ENCODE data around the gene WDR49. TPM values are rescaled to one million over a fixed set of nuclear protein-coding genes. Genes with fewer than 3 reads are reported as not detected.

The WDR49 gene
- total and polyA plus RNA-seq, 2 donors (not counting 1 experiment from before 2014, with no cell fraction given), result 0.88 to 1.4 TPM

GRCh38 chr3:167481164-167481563, 172.6 kb downstream of the WDR49 start:
- intact Hi-C loops (cut with micrococcal nuclease), result no loop called here
- no peak for ATAC-seq (ENCODE audit: low read depth)
- Mint-ChIP-seq H3K4me1 (no peaks in the 10 kb centered on the region), H3K9me3 (ENCODE audit: insufficient read depth) (peaks cover 6% of the 10 kb centered on the region), H3K4me3 (no peak overlapping the region), H3K27me3 (no peaks in the 10 kb centered on the region), H3K27ac (no peak overlapping the region)
- Histone ChIP-seq H3K27ac (ENCODE audit: low read length in 2 of 2) (no peak overlapping the region), H3K9me3 (ENCODE audit: control extremely low read depth in 1 of 3, control insufficient read depth in 2 of 3, insufficient read depth in 1 of 3, low read length in 2 of 3) (no peaks in the 10 kb centered on the region), H2AFZ (ENCODE audit: insufficient read depth, low read depth, low read length, poor library complexity, severe bottlenecking) (no peak overlapping the region), H3K4me1 (ENCODE audit: control insufficient read depth in 2 of 2, insufficient read depth in 2 of 2, low read length in 2 of 2) (no peaks in the 10 kb centered on the region), H3K9ac (ENCODE audit: low read length) (no peak overlapping the region), H3K27me3 (replicated peaks in 1 of 4; ENCODE audit: control extremely low read depth in 1 of 4, control insufficient read depth in 3 of 4, insufficient read depth in 4 of 4, low read length in 3 of 4) (no peaks in the 10 kb centered on the region), H3K4me2 (replicated peaks; ENCODE audit: low read depth, low read length, poor library complexity, severe bottlenecking) (no peak overlapping the region), H4K20me1 (ENCODE audit: control insufficient read depth, insufficient read depth, low read length, poor library complexity, severe bottlenecking) (no peaks in the 10 kb centered on the region), H3K4me3 (ENCODE audit: control extremely low read depth in 1 of 5, extremely low read depth in 1 of 5, insufficient read depth in 1 of 5, low read depth in 2 of 5, low read length in 4 of 5) (no peak overlapping the region), H3K79me2 (ENCODE audit: control insufficient read depth, insufficient read depth, low read length) (no peaks in the 10 kb centered on the region), H3K36me3 (replicated peaks in 1 of 2; ENCODE audit: control extremely low read depth in 1 of 2, control insufficient read depth in 1 of 2, extremely low read depth in 1 of 2, insufficient read depth in 2 of 2, low read length in 1 of 2) (no peaks in the 10 kb centered on the region)
- POLR2A ChIA-PET, result no interaction called here
- TF ChIP-seq CTCF (IDR thresholded peaks at IDR 0.05), result no peak
- no peak for DNase-seq
- CTCF ChIA-PET, result no interaction called here

- H3K27ac Mint-ChIP-seq, result no peak overlapping the region
- TF ChIP-seq EZH2 (IDR thresholded peaks at IDR 0.05; ENCODE audit: borderline replicate concordance, insufficient read depth, low read depth, low read length, poor library complexity, severe bottlenecking) (no peak), CTCF (IDR thresholded peaks at IDR 0.05) (no peak)
- Histone ChIP-seq H3K4me3 (ENCODE audit: control extremely low read depth in 1 of 5, extremely low read depth in 1 of 5, insufficient read depth in 1 of 5, low read depth in 2 of 5, low read length in 4 of 5) (no peak overlapping the region), H3K9ac (ENCODE audit: low read length) (no peak overlapping the region), H3K79me2 (ENCODE audit: control insufficient read depth, insufficient read depth, low read length) (no peaks in the 10 kb centered on the region), H3K4me2 (replicated peaks; ENCODE audit: low read depth, low read length, poor library complexity, severe bottlenecking) (no peak overlapping the region), H4K20me1 (ENCODE audit: control insufficient read depth, insufficient read depth, low read length, poor library complexity, severe bottlenecking) (no peaks in the 10 kb centered on the region), H3K36me3 (replicated peaks in 1 of 2; ENCODE audit: control extremely low read depth in 1 of 2, control insufficient read depth in 1 of 2, extremely low read depth in 1 of 2, insufficient read depth in 2 of 2, low read length in 1 of 2) (no peaks in the 10 kb centered on the region), H3K4me1 (ENCODE audit: control insufficient read depth in 2 of 2, insufficient read depth in 2 of 2, low read length in 2 of 2) (no peaks in the 10 kb centered on the region), H3K27me3 (replicated peaks in 1 of 4; ENCODE audit: control extremely low read depth in 1 of 4, control insufficient read depth in 3 of 4, insufficient read depth in 4 of 4, low read length in 3 of 4) (no peaks in the 10 kb centered on the region), H3K9me3 (ENCODE audit: control extremely low read depth in 1 of 3, control insufficient read depth in 2 of 3, insufficient read depth in 1 of 3, low read length in 2 of 3) (no peaks in the 10 kb centered on the region), H3K27ac (ENCODE audit: low read length in 2 of 2) (no peak overlapping the region), H2AFZ (ENCODE audit: insufficient read depth, low read depth, low read length, poor library complexity, severe bottlenecking) (no peak overlapping the region)
- H3K4me1 Mint-ChIP-seq, result no peaks in the 10 kb centered on the region
- no peak for DNase-seq
- intact Hi-C loops (cut with micrococcal nuclease), result no loop called here
- H3K4me3 Mint-ChIP-seq, result no peak overlapping the region
- H3K27me3 Mint-ChIP-seq, result no peaks in the 10 kb centered on the region
- H3K9me3 Mint-ChIP-seq (ENCODE audit: insufficient read depth), result peaks cover 3% of the 10 kb centered on the region
- ATAC-seq (ENCODE audit: low read depth), result no peak
- POLR2A ChIA-PET, result no interaction called here
- CTCF ChIA-PET, result no interaction called here
- WGBS (ENCODE audit: insufficient coverage), result 100% methylated on average over 1 of the region's 2 CpGs
Measured at GRCh38 chr3:167480748-167481147, 173.0 kb downstream of the WDR49 start.

All from B cell (primary cell).